GM18502 (cell line): Measurements from ENCODE around the gene FKBP2.

Experiments used
- ATAC-seq: cut with Tn5 transposase; IDR thresholded peaks from one replicate; pipeline ENCODE4 v1.9.1; 2021; ENCODE audit warnings: mild to moderate bottlenecking; ENCODE audit not compliant: unreplicated experiment, poor library complexity

FKBP2 gene

DNA sequence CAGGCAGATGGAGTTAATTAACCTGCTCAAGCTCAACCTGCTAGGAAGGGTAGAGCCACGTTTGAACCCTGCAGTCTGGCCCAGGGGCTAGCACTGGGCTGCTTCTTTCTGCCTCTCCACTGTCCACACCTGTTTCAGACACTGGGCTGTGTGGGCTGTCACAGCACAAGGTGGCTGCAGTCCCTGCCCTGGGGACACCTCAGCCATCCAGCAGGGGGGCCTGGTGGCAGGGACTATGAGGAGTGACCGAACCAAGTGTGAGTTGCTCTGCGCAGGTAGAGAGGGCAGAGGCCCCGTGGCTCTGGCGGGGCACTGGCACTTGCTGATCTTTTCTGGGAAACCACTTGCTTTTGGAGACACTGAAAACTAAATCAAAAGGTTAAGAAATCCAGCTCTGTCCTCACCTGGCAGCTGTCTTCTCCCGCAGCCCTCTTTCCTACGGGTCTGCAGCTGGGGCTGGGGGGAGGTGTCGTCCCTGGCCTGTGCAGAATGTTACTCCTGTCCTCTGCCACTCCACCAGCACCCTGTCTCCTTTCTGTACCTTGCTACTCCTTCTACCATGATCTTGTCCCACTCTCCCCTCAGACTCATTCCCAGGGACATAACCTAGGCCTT is 37.8 kb downstream of the FKBP2 start:
- ATAC-seq, result no peak

DNA sequence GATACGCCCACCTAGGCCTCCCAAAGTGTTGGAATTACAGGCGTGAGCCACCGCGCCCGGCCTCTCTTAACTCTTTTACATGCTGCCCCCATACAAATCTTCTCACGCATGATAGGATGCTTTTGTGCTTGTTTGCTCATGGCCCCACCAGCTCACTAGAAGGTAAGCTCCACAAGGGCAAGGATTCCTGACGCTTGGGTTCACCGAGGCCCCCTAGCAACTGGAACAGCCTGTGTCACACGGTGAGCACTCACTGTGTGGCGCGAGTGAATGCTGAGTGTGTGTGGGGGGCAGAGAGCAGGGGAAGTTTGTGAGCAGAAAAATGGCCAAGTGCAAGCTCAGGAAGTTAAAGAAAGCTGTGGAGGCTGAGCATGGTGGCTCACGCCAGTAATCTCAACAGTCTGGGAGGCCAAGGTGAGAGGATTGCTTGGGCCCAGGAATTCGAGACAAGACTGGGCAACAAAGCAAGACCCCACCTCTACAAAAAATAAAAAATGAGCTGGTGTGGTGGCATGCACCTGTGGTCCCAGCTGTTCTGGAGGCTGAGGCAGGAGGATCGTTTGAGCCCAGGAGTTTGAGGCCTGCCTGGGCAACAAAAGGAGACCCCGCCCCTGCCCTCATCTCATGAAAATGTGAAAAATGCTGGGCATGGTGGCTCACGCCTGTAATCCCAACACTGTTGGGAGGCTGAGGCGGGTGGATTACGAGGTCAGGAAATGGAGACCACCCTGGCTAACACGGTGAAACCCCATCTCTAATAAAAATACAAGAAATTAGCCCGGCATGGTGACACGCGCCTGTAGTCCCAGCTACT is 41.3 kb downstream of the FKBP2 start:
- no peak for ATAC-seq

DNA sequence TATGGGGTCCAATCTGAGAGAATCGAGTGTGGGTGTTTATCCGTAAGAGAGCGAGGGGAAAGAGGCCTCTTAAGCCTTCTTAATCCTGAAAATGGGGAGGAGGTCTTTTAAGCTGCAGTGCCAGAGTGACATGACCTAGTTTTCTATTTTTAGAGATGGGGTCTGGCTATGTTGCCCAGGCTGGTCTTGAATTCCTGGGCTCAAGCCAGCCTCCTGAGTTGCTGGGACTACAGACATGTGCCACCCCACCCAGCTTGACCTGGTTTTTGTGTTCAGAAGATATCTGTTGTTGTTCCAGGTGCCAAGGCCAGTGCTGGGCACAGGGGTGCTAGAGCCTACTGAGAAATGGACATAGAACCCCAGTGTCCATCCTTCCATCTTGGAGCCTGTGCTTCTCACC is 42.2 kb downstream of the FKBP2 start:
- no peak for ATAC-seq

- peak; percentile 69 for ATAC-seq
These were observed 43.4 kb downstream of the FKBP2 start, which contains the start of gene BAD for GRCh38 chr11:64284048-64284961. TSS of gene BAD (minus strand) at chr11:64284665. CDS start at chr11:64284368, 297 bp downstream.

DNA sequence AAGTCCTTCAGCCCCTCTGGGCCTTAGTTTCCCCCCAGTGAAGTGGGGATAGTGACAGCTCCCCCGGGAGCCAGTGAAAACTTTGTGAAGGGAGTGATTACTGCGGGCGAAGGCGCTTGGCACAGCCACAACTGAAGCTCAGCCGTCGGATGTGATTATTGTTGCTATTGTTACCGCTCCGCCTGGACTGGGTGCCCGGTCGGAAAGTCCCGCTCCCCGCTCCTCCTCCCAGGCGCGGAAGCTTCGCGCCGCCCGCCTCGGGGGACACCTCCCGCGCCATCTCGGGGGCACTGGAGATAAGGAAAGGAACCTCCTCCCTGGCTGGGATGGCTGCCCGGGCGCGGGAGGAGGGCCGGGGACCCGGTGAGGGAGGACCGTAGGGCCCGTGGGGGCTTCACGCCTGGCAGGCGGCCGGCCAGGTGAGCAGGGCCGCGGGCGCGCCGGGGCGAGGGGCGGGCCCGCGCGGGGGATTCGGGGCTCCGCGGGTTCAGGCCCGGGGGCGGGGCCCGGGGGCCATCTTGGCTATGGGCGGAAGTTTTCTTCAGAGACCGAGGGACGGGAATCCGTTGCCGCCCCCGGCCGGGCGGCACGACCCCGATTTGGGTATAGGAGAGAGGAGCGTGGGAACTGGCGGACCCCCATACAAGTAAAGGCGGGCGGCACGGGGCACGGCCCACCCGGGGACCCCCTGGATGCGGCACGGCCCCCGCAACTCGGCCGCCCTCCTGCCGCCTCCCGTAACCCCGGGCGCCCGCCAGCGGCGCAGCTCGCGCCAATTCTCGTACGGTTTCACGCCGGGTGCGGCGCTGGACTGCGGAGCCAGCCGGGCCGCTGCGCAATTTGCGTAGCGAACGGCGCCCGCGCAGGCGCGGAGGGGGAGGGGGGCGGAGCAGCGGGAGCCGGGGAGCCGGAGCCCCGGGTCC is 44.3 kb downstream of the FKBP2 start, which contains the start of gene GPR137:
Gene GPR137, plus strand, starts transcription at position 887 of the 923 bp plus-strand sequence. CDS start 677 bp downstream, outside the sequence.
- ATAC-seq, result peak; percentile 61

DNA sequence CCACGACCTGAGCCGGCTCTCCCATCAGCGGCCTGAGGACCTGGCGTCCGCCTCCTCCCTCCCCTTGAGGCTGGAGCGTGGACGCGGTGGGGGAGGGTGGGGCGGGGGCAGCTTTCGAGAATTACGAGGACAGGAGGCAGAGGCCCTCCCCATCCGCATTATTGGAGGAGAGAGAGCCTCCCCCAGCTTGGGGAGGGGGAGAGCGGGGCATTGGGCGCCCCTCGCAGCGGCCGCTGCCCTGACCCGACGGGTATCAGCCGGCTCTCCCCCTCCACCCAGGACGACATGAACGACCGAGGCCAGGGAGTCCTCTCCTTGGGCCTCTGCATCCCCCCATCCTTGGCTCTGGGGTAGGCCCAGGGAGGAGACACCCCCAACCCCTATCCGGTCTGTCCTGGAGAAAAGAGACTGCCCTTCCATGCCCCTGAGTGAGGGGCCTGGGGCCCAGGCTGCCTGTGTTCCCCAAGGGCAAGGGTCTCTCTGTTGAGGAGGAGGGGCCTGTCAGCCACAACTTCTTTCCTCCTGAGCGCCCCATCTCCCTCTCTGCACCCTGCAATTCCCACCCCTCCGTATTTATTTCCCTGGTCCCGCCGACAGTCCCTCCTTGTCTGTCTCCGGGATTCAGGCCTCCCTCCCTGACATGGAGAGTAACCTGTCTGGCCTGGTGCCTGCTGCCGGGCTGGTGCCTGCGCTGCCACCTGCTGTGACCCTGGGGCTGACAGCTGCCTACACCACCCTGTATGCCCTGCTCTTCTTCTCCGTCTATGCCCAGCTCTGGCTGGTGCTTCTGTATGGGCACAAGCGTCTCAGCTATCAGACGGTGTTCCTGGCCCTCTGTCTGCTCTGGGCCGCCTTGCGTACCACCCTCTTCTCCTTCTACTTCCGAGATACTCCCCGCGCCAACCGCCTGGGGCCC is 45.2 kb downstream of the FKBP2 start:
- no peak for ATAC-seq

GRCh38 chr11:64286801-64287159 is 45.9 kb downstream of the FKBP2 start:
- no peak for ATAC-seq

GRCh38 chr11:64287676-64288352 is 46.9 kb downstream of the FKBP2 start:
- ATAC-seq, result no peak

DNA sequence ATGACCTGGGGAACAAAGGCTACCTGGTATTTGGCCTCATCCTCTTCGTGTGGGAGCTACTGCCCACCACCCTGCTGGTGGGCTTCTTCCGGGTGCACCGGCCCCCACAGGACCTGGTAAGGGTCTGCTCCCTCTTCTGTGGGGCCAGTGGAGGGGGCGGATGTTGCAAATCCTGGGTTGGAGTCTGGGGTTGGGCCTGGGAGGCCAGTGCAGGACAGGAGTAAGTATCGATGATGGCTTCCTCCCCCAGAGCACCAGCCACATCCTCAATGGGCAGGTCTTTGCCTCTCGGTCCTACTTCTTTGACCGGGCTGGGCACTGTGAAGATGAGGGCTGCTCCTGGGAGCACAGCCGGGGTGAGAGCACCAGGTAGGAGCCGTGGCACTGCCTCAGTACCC is 47.5 kb downstream of the FKBP2 start:
- ATAC-seq, result no peak

- ATAC-seq, result no peak
These were observed 48.2 kb downstream of the FKBP2 start for GRCh38 chr11:64289002-64289564.

DNA sequence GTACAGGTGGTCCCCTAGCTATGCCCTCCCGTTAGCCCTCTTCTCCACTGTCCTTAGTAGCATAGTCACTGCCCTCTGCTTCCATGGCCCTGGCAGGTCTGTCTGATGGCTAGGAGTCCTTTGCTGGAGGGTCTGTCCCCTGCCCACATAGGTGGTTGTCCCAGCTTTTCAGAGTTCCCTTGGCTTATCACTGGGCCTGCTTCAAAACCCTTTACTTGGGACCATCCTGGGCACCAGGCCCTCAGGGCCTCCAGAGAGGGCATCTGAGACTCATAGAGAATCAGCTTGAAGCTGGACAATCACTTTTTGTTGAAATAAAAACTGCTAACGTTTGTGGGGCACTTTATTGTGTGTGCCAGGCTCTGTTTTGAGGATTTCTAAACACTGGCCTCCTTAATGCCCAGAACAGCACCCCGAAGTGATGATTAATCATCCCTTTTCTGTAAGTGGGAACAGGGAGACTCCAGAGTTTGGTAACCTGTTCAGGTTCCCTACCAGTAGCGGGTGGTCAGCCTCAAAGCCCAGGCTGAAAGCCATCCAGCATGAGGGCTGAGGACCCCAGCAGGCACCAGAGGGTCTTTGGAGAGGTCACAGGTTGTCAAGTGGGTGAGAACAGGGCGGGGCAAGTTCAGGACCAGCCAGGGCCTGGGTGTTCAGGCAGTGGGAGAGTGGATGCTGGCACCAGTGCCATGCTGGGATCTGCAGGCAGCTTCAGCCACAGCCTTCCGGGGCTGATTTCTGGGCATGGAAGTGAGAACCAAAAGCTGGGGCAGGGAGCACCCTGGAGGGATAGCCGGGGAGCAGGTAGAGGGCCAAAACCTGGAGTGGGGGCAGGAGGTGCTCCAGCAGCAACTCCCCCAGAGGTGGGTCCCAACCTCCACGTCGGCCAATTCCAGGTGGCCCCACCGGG is 49.7 kb downstream of the FKBP2 start:
- no peak for ATAC-seq

DNA sequence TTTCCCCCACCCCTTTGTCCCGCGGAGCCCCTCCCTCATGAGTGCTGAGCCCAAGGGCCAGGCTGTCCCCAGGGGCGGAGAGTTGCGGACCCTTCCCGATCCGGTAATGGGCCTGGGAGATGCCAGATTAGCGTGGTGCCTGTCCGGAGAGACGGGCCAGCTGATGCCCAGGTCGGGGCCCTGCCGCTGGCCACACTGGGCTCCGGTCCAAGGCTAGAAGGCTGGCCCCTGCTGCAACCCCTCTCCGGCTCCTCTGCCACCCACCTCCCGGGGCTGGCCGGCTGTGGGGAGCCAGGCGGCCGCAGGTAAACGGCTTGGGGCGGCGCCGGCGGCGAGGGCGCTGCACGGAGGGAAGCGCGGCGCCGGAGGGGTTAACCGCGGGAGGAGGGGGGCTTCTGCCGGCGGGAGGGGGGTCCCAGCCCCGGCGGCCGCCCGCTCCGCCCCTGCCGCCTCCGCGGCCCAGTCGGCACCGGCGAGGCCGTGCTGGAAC is 50.4 kb downstream of the FKBP2 start, which contains the start of gene KCNK4:
Gene KCNK4, plus strand, starts transcription at position 41 of the 490 bp plus-strand sequence. CDS start 1,717 bp downstream, outside the sequence.
- ATAC-seq, result no peak

- ATAC-seq, result no peak
These were observed 51.0 kb downstream of the FKBP2 start for GRCh38 chr11:64291752-64292459.

- ATAC-seq, result no peak
These were observed 51.8 kb downstream of the FKBP2 start for GRCh38 chr11:64292460-64293254.
